GM12878 (cell line): ENCODE results near the gene MYDGF. TPM values are rescaled to one million over a fixed set of nuclear protein-coding genes. Genes with fewer than 3 reads are reported as not detected.

ENCODE experiments used
- ATAC-seq: fragments of 200-7000 bp; cut with Tn5 transposase; 3 replicates; pipeline ENCODE4 v1.9.1; 2020; ENCODE audit warnings: mild to moderate bottlenecking, moderate library complexity
- BruUV-seq: library from RNA; stranded (reverse); fragments of 400-500 nt; replicated peaks from 2 replicates; lab custom pipeline; 2021; lab: Mats Ljungman, UMichigan
- CTCF ChIA-PET: fragments of 300-600 bp; sonication (Branson Sonifier 250); formaldehyde crosslinking; extraction: SDS; loops from one replicate; lab custom pipeline; 2021; ENCODE audit warnings: inconsistent platforms; lab: Yijun Ruan, JAX
- POLR2A ChIA-PET: fragments of 350-600 bp; formaldehyde crosslinking; extraction: SDS; loops from one replicate; lab custom pipeline; 2021; ENCODE audit warnings: inconsistent platforms; lab: Charles Lee
- RAD21 ChIA-PET: fragments of 300-600 bp; sonication (Branson Sonifier 250); formaldehyde crosslinking; loops from one replicate; lab custom pipeline; 2023; ENCODE audit warnings: antibody characterized with exemption; ENCODE audit not compliant: unreplicated experiment; lab: Charles Lee
- SMC1A ChIA-PET: fragments of 300-600 bp; sonication (Branson Sonifier 250); formaldehyde crosslinking; loops from one replicate; lab custom pipeline; 2023; ENCODE audit not compliant: unreplicated experiment, uncharacterized antibody; lab: Charles Lee
- DNase-seq: peaks from one replicate; pipeline ENCODE4 v3.0.0-alpha.2; 2011; ENCODE audit warnings: low read depth, low spot score
- FAIRE-seq: peaks from 3 replicates; lab custom pipeline; 2011; peaks lifted over from hg19 to GRCh38; lab: Jason Lieb, UNC
- H2AFZ ChIP-seq: 2 replicates; pipeline ENCODE4 v1.6.0; 2011; ENCODE audit warnings: low read depth, low read length, control low read depth; ENCODE audit not compliant: control insufficient read depth
- H3K27ac ChIP-seq: 2 replicates; pipeline ENCODE4 v1.5.1; 2011; ENCODE audit warnings: control low read depth; ENCODE audit not compliant: control insufficient read depth, insufficient read depth
- H3K27me3 ChIP-seq, 2 experiments: replicated peaks in 1 of 2; 2 replicates each; pipeline versions ENCODE4 v1.6.0 to v1.6.1; 2011; ENCODE audit warnings: low read length in 1 of 2; ENCODE audit not compliant: control insufficient read depth in 2 of 2, insufficient read depth in 2 of 2
- H3K36me3 ChIP-seq, 2 experiments: 2 replicates each; pipeline ENCODE4 v1.5.1; 2011; ENCODE audit warnings: low read length in 1 of 2; ENCODE audit not compliant: control insufficient read depth in 2 of 2, insufficient read depth in 2 of 2
- H3K4me1 ChIP-seq: 2 replicates; pipeline ENCODE4 v1.6.1; 2011; ENCODE audit warnings: mild to moderate bottlenecking, low read length, moderate library complexity, mixed read lengths; ENCODE audit not compliant: control insufficient read depth, insufficient read depth
- H3K4me2 ChIP-seq: 2 replicates; pipeline ENCODE4 v1.6.0; 2011; ENCODE audit warnings: control low read depth; ENCODE audit not compliant: control insufficient read depth, insufficient read depth
- H3K4me3 ChIP-seq: fragments of 200-600 bp; sonication (generic); 2 replicates; pipeline ENCODE4 v1.5.1; 2016
- H3K79me2 ChIP-seq: 2 replicates; pipeline ENCODE4 v1.6.0; 2011; ENCODE audit warnings: low read length; ENCODE audit not compliant: control insufficient read depth, insufficient read depth
- H3K9ac ChIP-seq: 2 replicates; pipeline ENCODE4 v1.8.0; 2011; ENCODE audit warnings: low read length, control low read depth, mixed read lengths; ENCODE audit not compliant: control insufficient read depth, insufficient read depth
- H3K9me3 ChIP-seq: replicated peaks from 3 replicates; pipeline ENCODE4 v1.5.1; 2011; ENCODE audit warnings: mild to moderate bottlenecking, low read length; ENCODE audit not compliant: control insufficient read depth, insufficient read depth
- H4K20me1 ChIP-seq: 2 replicates; pipeline ENCODE4 v1.6.0; 2011; ENCODE audit not compliant: control insufficient read depth, insufficient read depth
- CHD1 ChIP-seq: IDR thresholded peaks from 2 replicates; pipeline ENCODE4 v1.6.1; 2012; ENCODE audit warnings: low read depth, low read length, improper control_type of control experiment
- CHD2 ChIP-seq: IDR thresholded peaks from 2 replicates; pipeline ENCODE4 v1.6.1; 2011; ENCODE audit warnings: low read depth, low read length, improper control_type of control experiment, borderline replicate concordance
- CREB1 ChIP-seq: IDR thresholded peaks from 2 replicates; pipeline ENCODE4 v1.6.1; 2012; ENCODE audit warnings: low read depth, mild to moderate bottlenecking, inconsistent platforms
- EZH2 ChIP-seq: IDR thresholded peaks from 2 replicates; pipeline ENCODE4 v1.6.1; 2012; ENCODE audit warnings: low read depth, mild to moderate bottlenecking, control low read depth, inconsistent platforms, low read length, borderline replicate concordance; ENCODE audit not compliant: control insufficient read depth
- MXI1 ChIP-seq: fragments of 150-350 bp; IDR thresholded peaks from 2 replicates; pipeline ENCODE4 v1.6.1; 2011; ENCODE audit warnings: low read depth, mild to moderate bottlenecking, inconsistent platforms, low read length, improper control_type of control experiment
- RBBP5 ChIP-seq: fragments of 200-600 bp; sonication (generic); conservative IDR thresholded peaks from 2 replicates; pipeline ENCODE4 v1.6.1; 2016
- SMAD1 ChIP-seq: fragments of 450-650 bp; IDR thresholded peaks from 2 replicates; pipeline ENCODE4 v1.6.1; 2018; ENCODE audit warnings: mild to moderate bottlenecking, low read depth; ENCODE audit not compliant: partially characterized antibody
- WGBS: methylation state at CpG from one replicate; pipeline ENCODE4 v1.1.6; 2016; ENCODE audit warnings: low lambda C conversion rate; ENCODE audit not compliant: insufficient replicate concordance, insufficient coverage; ENCODE audit errors: missing lambda C conversion rate; 5-methylcytosine and 5-hydroxymethylcytosine counted together
- in situ Hi-C: fragments of 300-500 bp; cut with MboI; formaldehyde crosslinking; loops from 9 replicates; pipeline ENCODE4 v1.14.3; 2018; ENCODE audit warnings: mixed read lengths
- intact Hi-C: fragments of 100-400 bp; cut with micrococcal nuclease; formaldehyde crosslinking; loops from one replicate; pipeline ENCODE4 v1.14.2; 2022; ENCODE audit not compliant: unreplicated experiment
- polyA plus RNA-seq, 11 experiments: library from polyadenylated mRNA; depleted of rRNA in 4 of 11; unstranded in 6 of 11; stranded (reverse) in 5 of 11; fragments of >200 nt; fragmentation: Nextera tagmentation in 4 of 11; fragmentation: Illumina TruSeq in 1 of 11; extraction: Ambion mirVana in 4 of 11; extraction: Trizol in 1 of 11; gene quantifications; 1 replicate in 1 of 11; 2 replicates in 10 of 11; pipeline versions ENCODE4 v1.2.1 to v1.2.3, GENCODE V29; 2011 to 2016; ENCODE audit warnings: inconsistent platforms in 2 of 11, missing spikeins in 2 of 11, low read depth in 1 of 11
- total RNA-seq, 4 experiments: library from RNA; depleted of rRNA in 3 of 4; stranded (reverse); fragments of >200 nt in 3 of 4; fragmentation: Illumina TruSeq in 1 of 4; extraction: Trizol in 1 of 4; gene quantifications; 2 replicates each; pipeline versions ENCODE4 v1.2.1 to v1.2.3, GENCODE V29; 2013 to 2021
- TF ChIP-seq, protein P1 (sequence below): IDR thresholded peaks from 2 replicates; pipeline ENCODE4 v1.6.1; 2011; ENCODE audit warnings: borderline replicate concordance, low read depth, mild to moderate bottlenecking, moderate library complexity, mixed read lengths, low read length; ENCODE audit not compliant: insufficient read depth; ENCODE audit errors: extremely low read length
- TF ChIP-seq, protein P2 (sequence below): fragments of 450-650 bp; IDR thresholded peaks from 2 replicates; pipeline ENCODE4 v1.6.1; 2016; ENCODE audit warnings: mild to moderate bottlenecking
- TF ChIP-seq, protein P3 (sequence below): fragments of 450-650 bp; IDR thresholded peaks from 2 replicates; pipeline ENCODE4 v1.6.1; 2018; ENCODE audit warnings: mild to moderate bottlenecking, low read depth, moderate library complexity; ENCODE audit not compliant: partially characterized antibody

Gene MYDGF
- total and polyA plus RNA-seq, 10 of the 15 experiments (the other 5 are each of a cell fraction or from before 2014, with no cell fraction given) = 2.3 to 196 (median 57.5) TPM

DNA sequence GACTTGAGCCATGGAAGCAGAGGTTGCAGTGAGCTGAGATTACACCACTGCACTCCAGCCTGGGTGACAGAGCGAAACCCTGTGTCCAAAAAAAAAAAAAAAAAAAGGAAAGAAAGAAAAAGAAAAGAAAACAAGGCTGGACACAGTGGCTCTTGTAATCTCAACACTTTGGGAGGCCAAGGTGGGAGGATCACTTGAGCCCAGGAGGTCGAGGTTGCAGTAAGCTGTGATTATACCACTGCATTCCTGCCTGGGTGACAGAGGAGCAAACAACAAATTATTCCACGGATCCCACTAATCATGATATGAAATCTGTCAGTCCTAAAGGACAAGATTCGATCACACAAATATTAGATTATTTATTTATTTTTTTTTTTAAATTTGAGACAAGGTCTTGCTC lies 3.1 kb upstream of the MYDGF start:
- H3K79me2 ChIP-seq = peaks cover 16% of the 10 kb centered on the region
- BruUV-seq = no TSS peak
- H3K4me1 ChIP-seq = no peaks in the 10 kb centered on the region
- no peak for TF ChIP-seq RBBP5
- FAIRE-seq (no peak), ATAC-seq (no peak), DNase-seq (no peak)
- ChIA-PET POLR2A (interaction anchor here (0.5 to 0.7 kb wide), 2 partner anchors 8 to 106 kb away, joined by 4 to 5 read pairs; no protein-coding TSS in a partner anchor), SMC1A (interaction anchor here (0.7 kb wide), 1 partner anchor 38 kb away, joined by 3 read pairs; no protein-coding TSS in a partner anchor), RAD21 (interaction anchor here (1.0 kb wide), 1 partner anchor 26 kb away, joined by 3 read pairs; no protein-coding TSS in a partner anchor), CTCF (interaction anchor here (0.9 to 1.4 kb wide), 2 partner anchors 118 to 149 kb away, joined by 3 to 4 read pairs; partner anchors contain the start of gene FEM1A)
- intact Hi-C loops (no loop called here), in situ Hi-C loops (no loop called here)
- no peak overlapping the region for H3K4me3 ChIP-seq
- no peak overlapping the region for H3K4me2 ChIP-seq
- no peak overlapping the region for H2AFZ ChIP-seq
- H3K27me3 ChIP-seq = no peaks in the 10 kb centered on the region
- WGBS = 86% methylated on average over 3 of the region's 4 CpGs
- no peak overlapping the region for H3K9ac ChIP-seq
- no peaks in the 10 kb centered on the region for H3K9me3 ChIP-seq
- H3K27ac ChIP-seq = no peak overlapping the region
- H3K36me3 ChIP-seq = peaks cover 0 to 6% of the 10 kb centered on the region in 2 experiments; a peak in 3 of 4 replicates
- H4K20me1 ChIP-seq = no peaks in the 10 kb centered on the region

DNA sequence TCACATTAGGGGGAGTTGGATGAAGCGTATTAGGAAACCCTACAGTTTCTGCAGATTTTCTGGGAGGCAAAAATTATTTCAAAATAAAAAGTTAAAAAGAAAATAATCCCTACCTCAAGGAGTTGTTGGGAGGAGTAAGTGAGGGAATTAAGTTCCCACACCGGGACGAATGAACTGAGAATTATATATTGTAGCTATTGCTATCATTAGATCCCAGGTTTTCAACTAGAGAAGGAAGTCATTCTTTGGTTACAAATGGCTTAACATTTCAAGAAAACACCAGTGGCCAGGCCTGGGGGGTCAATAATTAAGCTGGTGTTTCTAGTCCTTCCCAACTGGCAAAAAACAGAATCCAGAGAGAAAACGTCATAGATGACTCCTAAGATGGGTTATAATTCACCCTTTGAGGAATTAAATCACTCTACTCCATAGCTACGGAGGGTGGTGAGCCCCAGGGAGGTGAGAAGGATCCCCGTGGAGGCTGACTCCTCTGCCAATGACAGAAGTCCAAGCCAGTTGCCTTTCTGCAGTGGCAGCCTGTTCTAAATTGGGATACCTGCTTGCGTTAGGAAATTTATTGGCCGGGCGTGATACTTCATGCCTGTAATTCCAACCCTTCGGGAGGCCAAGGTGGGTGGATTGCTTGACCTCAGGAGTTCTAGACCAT lies 1.2 kb upstream of the MYDGF start:
- Histone ChIP-seq H3K27me3 (no peaks in the 10 kb centered on the region), H4K20me1 (no peaks in the 10 kb centered on the region), H3K4me2 (no peak overlapping the region), H3K36me3 (peaks cover 6 to 9% of the 10 kb centered on the region in 2 experiments; a peak in 3 of 4 replicates), H2AFZ (no peak overlapping the region), H3K4me1 (no peaks in the 10 kb centered on the region), H3K9ac (no peak overlapping the region), H3K79me2 (peaks cover 16% of the 10 kb centered on the region), H3K27ac (no peak overlapping the region), H3K4me3 (no peak overlapping the region), H3K9me3 (no peaks in the 10 kb centered on the region)
- FAIRE-seq = no peak
- no TSS peak for BruUV-seq
- SMC1A ChIA-PET = interaction anchor here (0.6 to 1.3 kb wide), 3 partner anchors 23 to 1616 kb away, joined by 3 to 4 read pairs (median 3); no protein-coding TSS in a partner anchor
- in situ Hi-C loops = no loop called here
- DNase-seq = no peak
- TF ChIP-seq, protein P1, sequence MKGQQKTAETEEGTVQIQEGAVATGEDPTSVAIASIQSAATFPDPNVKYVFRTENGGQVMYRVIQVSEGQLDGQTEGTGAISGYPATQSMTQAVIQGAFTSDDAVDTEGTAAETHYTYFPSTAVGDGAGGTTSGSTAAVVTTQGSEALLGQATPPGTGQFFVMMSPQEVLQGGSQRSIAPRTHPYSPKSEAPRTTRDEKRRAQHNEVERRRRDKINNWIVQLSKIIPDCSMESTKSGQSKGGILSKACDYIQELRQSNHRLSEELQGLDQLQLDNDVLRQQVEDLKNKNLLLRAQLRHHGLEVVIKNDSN = no peak
- no peak for TF ChIP-seq EZH2
- TF ChIP-seq MXI1 = no peak
- TF ChIP-seq, protein P2, sequence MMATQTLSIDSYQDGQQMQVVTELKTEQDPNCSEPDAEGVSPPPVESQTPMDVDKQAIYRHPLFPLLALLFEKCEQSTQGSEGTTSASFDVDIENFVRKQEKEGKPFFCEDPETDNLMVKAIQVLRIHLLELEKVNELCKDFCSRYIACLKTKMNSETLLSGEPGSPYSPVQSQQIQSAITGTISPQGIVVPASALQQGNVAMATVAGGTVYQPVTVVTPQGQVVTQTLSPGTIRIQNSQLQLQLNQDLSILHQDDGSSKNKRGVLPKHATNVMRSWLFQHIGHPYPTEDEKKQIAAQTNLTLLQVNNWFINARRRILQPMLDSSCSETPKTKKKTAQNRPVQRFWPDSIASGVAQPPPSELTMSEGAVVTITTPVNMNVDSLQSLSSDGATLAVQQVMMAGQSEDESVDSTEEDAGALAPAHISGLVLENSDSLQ = no peak
- TF ChIP-seq SMAD1 = no peak
- no peak for TF ChIP-seq CHD1
- no peak for TF ChIP-seq CHD2
- TF ChIP-seq, protein P3, sequence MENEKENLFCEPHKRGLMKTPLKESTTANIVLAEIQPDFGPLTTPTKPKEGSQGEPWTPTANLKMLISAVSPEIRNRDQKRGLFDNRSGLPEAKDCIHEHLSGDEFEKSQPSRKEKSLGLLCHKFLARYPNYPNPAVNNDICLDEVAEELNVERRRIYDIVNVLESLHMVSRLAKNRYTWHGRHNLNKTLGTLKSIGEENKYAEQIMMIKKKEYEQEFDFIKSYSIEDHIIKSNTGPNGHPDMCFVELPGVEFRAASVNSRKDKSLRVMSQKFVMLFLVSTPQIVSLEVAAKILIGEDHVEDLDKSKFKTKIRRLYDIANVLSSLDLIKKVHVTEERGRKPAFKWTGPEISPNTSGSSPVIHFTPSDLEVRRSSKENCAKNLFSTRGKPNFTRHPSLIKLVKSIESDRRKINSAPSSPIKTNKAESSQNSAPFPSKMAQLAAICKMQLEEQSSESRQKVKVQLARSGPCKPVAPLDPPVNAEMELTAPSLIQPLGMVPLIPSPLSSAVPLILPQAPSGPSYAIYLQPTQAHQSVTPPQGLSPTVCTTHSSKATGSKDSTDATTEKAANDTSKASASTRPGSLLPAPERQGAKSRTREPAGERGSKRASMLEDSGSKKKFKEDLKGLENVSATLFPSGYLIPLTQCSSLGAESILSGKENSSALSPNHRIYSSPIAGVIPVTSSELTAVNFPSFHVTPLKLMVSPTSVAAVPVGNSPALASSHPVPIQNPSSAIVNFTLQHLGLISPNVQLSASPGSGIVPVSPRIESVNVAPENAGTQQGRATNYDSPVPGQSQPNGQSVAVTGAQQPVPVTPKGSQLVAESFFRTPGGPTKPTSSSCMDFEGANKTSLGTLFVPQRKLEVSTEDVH = no peak
- no peak for TF ChIP-seq CREB1
- POLR2A ChIA-PET = interaction anchor here (0.5 kb wide), 1 partner anchor 858 kb away, joined by 3 read pairs; no protein-coding TSS in a partner anchor
- intact Hi-C loops = loop anchor here (2.0 kb wide), 1 partner anchor 37 kb away; no protein-coding TSS in a partner anchor
- RAD21 ChIA-PET = no interaction called here
- ATAC-seq = no peak
- WGBS = 86% methylated on average over 10 of the region's 10 CpGs
- CTCF ChIA-PET = interaction anchor here (0.9 kb wide), 1 partner anchor 35 kb away, joined by 4 read pairs; no protein-coding TSS in a partner anchor
